ENCODE results near the gene IL27RA.

- TF ChIP-seq CTCF (IDR thresholded peaks at IDR 0.05) (no peak), POLR2A (IDR thresholded peaks at IDR 0.05) (no peak)
Measured at GRCh38 chr19:14002571-14003250, 28.9 kb upstream of the IL27RA start.

Data from uterus (tissue), 2 donors.